Endothelial cell of umbilical vein (primary cell): ENCODE data around the gene SPRR2E.

Source experiments
- EZH2 ChIP-seq: IDR thresholded peaks from 2 replicates; pipeline ENCODE4 v1.6.1; 2012; ENCODE audit warnings: borderline replicate concordance, low read depth, mild to moderate bottlenecking, moderate library complexity, low read length, inconsistent platforms; ENCODE audit not compliant: severe bottlenecking
- JUN ChIP-seq: IDR thresholded peaks from 2 replicates; pipeline ENCODE4 v1.6.1; 2011; ENCODE audit warnings: borderline replicate concordance, low read depth; ENCODE audit not compliant: insufficient read length, insufficient read depth
- MYC ChIP-seq: IDR thresholded peaks from one replicate; pipeline ENCODE4 v1.6.1; 2011; ENCODE audit warnings: mild to moderate bottlenecking, low read depth, low read length
- POLR2A ChIP-seq: IDR thresholded peaks from 2 replicates; pipeline ENCODE4 v1.6.1; 2012; ENCODE audit warnings: low read depth, mild to moderate bottlenecking, control low read depth, low read length
- TF ChIP-seq, protein P1 (sequence below), 2 donors: IDR thresholded peaks; 1 replicate in 1 of 2; 2 replicates in 1 of 2; pipeline ENCODE4 v1.5.1; 2011; ENCODE audit warnings: low read length in 2 of 2, mild to moderate bottlenecking in 2 of 2, moderate library complexity in 2 of 2, control low read depth in 1 of 2, inconsistent platforms in 1 of 2, low read depth in 1 of 2; ENCODE audit not compliant: insufficient read depth in 1 of 2; ENCODE audit errors: extremely low read depth in 1 of 2

DNA sequence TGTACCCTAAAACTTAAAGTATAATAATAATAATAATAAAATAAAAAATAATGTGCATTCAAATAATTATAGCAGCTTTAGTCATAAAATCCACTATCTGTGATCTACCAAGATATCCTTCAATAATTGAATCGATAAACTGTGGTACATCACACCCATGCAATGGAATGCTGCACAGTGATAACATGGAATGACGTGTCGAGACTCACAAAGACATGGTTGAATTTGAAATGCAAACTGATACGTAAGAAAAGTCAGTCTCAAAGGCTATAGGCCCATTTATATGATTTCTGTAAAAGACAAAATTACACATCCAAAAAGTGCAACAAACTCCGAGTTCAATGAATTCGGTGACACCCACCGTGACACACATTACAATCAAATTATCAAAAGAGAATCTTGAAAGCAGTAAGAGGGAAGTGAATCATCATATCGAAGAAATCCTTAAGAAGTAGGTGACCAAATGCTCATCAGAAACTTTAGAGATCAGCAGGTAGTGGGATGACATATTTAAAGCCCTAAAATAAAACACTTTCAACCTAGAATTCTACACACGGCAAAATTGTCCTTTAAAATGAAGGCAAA, 5.2 kb upstream of the SPRR2E start:
- TF ChIP-seq, protein P1, sequence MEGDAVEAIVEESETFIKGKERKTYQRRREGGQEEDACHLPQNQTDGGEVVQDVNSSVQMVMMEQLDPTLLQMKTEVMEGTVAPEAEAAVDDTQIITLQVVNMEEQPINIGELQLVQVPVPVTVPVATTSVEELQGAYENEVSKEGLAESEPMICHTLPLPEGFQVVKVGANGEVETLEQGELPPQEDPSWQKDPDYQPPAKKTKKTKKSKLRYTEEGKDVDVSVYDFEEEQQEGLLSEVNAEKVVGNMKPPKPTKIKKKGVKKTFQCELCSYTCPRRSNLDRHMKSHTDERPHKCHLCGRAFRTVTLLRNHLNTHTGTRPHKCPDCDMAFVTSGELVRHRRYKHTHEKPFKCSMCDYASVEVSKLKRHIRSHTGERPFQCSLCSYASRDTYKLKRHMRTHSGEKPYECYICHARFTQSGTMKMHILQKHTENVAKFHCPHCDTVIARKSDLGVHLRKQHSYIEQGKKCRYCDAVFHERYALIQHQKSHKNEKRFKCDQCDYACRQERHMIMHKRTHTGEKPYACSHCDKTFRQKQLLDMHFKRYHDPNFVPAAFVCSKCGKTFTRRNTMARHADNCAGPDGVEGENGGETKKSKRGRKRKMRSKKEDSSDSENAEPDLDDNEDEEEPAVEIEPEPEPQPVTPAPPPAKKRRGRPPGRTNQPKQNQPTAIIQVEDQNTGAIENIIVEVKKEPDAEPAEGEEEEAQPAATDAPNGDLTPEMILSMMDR (IDR thresholded peaks at IDR 0.05; ENCODE audit: extremely low read depth in 1 of 2, insufficient read depth in 1 of 2, low read depth in 1 of 2, low read length in 2 of 2) = no peak
- TF ChIP-seq EZH2 (no peak), POLR2A (no peak), JUN (no peak), MYC (no peak)
